ENCODE data around the gene CZIB.
"Not testable (repeated sequence)": the region's sequence is repeated elsewhere in the genome, so short reads cannot be mapped to it uniquely, and the experiment has no call there.

The CZIB gene

GRCh38 chr1:53210352-53210751 is 10.1 kb downstream of the CZIB start:
- no peaks in the 10 kb centered on the region for H3K79me1 ChIP-seq (ENCODE audit: low read length)
- H3K27me3 ChIP-seq (ENCODE audit: insufficient read depth, low read length, poor library complexity): no peaks in the 10 kb centered on the region
- H3K4ac ChIP-seq (ENCODE audit: low read depth, low read length): no peak overlapping the region
- no peak overlapping the region for H2BK15ac ChIP-seq (replicated peaks; ENCODE audit: low read depth)
- H2BK5ac ChIP-seq (ENCODE audit: low read length): no peak overlapping the region
- no peak overlapping the region for H3K4me3 ChIP-seq (ENCODE audit: low read length)
- H3K36me3 ChIP-seq (ENCODE audit: control insufficient read depth, insufficient read depth, low read length): peaks cover 11% of the 10 kb centered on the region
- no peak overlapping the region for H3K18ac ChIP-seq (ENCODE audit: low read length)
- H3K4me1 ChIP-seq (ENCODE audit: control insufficient read depth, low read depth, low read length): no peaks in the 10 kb centered on the region
- DNase-seq: no peak
- H2BK120ac ChIP-seq (ENCODE audit: low read depth, low read length): no peak overlapping the region
- H3K56ac ChIP-seq (ENCODE audit: low read length): no peak overlapping the region
- H2AK5ac ChIP-seq (ENCODE audit: low read length): no peak overlapping the region
- no CpG with 5 or more reads among the region's 7 CpGs for WGBS (ENCODE audit: extremely low coverage, insufficient coverage, low lambda C conversion rate)
- H4K8ac ChIP-seq (ENCODE audit: low read depth, low read length): no peak overlapping the region
- H3K9ac ChIP-seq (ENCODE audit: low read length): no peak overlapping the region
- H3K4me2 ChIP-seq (ENCODE audit: low read length): no peak overlapping the region
- no peaks in the 10 kb centered on the region for H3K79me2 ChIP-seq (ENCODE audit: control insufficient read depth, insufficient read depth, low read length)
- no peak overlapping the region for H3K27ac ChIP-seq (ENCODE audit: low read depth, low read length)
- H3K23ac ChIP-seq (ENCODE audit: low read length): no peak overlapping the region
- no peak overlapping the region for H4K5ac ChIP-seq (ENCODE audit: low read length)

DNA sequence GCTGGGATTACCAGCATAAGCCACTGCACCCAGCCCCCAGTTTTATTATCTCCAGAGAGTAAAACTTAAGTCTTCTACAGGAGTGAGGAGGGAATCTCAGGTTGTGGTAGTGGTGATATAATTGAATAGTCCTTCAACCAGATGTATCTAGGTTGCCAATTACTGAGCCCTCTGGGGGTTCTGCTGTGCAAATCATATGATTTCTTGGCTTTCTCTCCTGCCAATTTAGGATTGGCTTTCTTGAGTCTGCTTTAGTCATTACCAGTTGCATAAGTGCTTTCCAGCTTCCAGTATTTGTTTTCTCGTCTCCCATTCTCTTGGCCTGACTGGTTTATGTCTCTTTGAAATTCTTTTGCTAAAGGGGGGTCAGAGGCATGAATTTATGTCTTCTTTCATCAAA is 12.7 kb downstream of the CZIB start:
- no peak overlapping the region for H4K5ac ChIP-seq (ENCODE audit: low read length)
- no CpG with 5 or more reads among the region's 1 CpG for WGBS (ENCODE audit: extremely low coverage, insufficient coverage, low lambda C conversion rate)

GRCh38 chr1:53206735-53207379 is 13.6 kb downstream of the CZIB start:
- H4K5ac ChIP-seq (ENCODE audit: low read length): no peak overlapping the region
- H3K27me3 ChIP-seq (ENCODE audit: insufficient read depth, low read length, poor library complexity): no peaks in the 10 kb centered on the region
- H2BK5ac ChIP-seq (ENCODE audit: low read length): no peak overlapping the region
- H3K56ac ChIP-seq (ENCODE audit: low read length): no peak overlapping the region
- no peak overlapping the region for H4K8ac ChIP-seq (ENCODE audit: low read depth, low read length)
- DNase-seq: no peak
- H2BK120ac ChIP-seq (ENCODE audit: low read depth, low read length): no peak overlapping the region
- H3K18ac ChIP-seq (ENCODE audit: low read length): no peak overlapping the region
- no peak overlapping the region for H2BK15ac ChIP-seq (replicated peaks; ENCODE audit: low read depth)
- H3K4me1 ChIP-seq (ENCODE audit: control insufficient read depth, low read depth, low read length): no peaks in the 10 kb centered on the region
- H3K27ac ChIP-seq (ENCODE audit: low read depth, low read length): no peak overlapping the region
- no peak overlapping the region for H3K4me3 ChIP-seq (ENCODE audit: low read length)
- H3K4me2 ChIP-seq (ENCODE audit: low read length): no peak overlapping the region
- no peaks in the 10 kb centered on the region for H3K79me2 ChIP-seq (ENCODE audit: control insufficient read depth, insufficient read depth, low read length)
- H3K36me3 ChIP-seq (ENCODE audit: control insufficient read depth, insufficient read depth, low read length): peaks cover 6% of the 10 kb centered on the region
- H3K4ac ChIP-seq (ENCODE audit: low read depth, low read length): no peak overlapping the region
- H3K79me1 ChIP-seq (ENCODE audit: low read length): no peaks in the 10 kb centered on the region
- no peak overlapping the region for H2AK5ac ChIP-seq (ENCODE audit: low read length)
- H3K9ac ChIP-seq (ENCODE audit: low read length): no peak overlapping the region
- no CpG with 5 or more reads among the region's 1 CpG for WGBS (ENCODE audit: extremely low coverage, insufficient coverage, low lambda C conversion rate)
- no peak overlapping the region for H3K23ac ChIP-seq (ENCODE audit: low read length)

More for the DNA sequence above, 12.7 kb downstream of the CZIB start:
- Histone ChIP-seq H3K36me3 (ENCODE audit: control insufficient read depth, insufficient read depth, low read length) (peaks cover 6% of the 10 kb centered on the region), H2BK15ac (replicated peaks; ENCODE audit: low read depth) (no peak overlapping the region), H2BK5ac (ENCODE audit: low read length) (no peak overlapping the region), H2BK120ac (ENCODE audit: low read depth, low read length) (no peak overlapping the region), H3K4me1 (ENCODE audit: control insufficient read depth, low read depth, low read length) (no peaks in the 10 kb centered on the region), H4K8ac (ENCODE audit: low read depth, low read length) (no peak overlapping the region), H3K4me3 (ENCODE audit: low read length) (no peak overlapping the region), H3K18ac (ENCODE audit: low read length) (no peak overlapping the region), H3K27me3 (ENCODE audit: insufficient read depth, low read length, poor library complexity) (no peaks in the 10 kb centered on the region), H3K27ac (ENCODE audit: low read depth, low read length) (no peak overlapping the region), H3K4me2 (ENCODE audit: low read length) (no peak overlapping the region), H3K4ac (ENCODE audit: low read depth, low read length) (no peak overlapping the region), H3K9ac (ENCODE audit: low read length) (no peak overlapping the region), H3K79me1 (ENCODE audit: low read length) (no peaks in the 10 kb centered on the region), H2AK5ac (ENCODE audit: low read length) (no peak overlapping the region), H3K23ac (ENCODE audit: low read length) (no peak overlapping the region), H3K79me2 (ENCODE audit: control insufficient read depth, insufficient read depth, low read length) (no peaks in the 10 kb centered on the region), H3K56ac (ENCODE audit: low read length) (no peak overlapping the region)
- DNase-seq: no peak

DNA sequence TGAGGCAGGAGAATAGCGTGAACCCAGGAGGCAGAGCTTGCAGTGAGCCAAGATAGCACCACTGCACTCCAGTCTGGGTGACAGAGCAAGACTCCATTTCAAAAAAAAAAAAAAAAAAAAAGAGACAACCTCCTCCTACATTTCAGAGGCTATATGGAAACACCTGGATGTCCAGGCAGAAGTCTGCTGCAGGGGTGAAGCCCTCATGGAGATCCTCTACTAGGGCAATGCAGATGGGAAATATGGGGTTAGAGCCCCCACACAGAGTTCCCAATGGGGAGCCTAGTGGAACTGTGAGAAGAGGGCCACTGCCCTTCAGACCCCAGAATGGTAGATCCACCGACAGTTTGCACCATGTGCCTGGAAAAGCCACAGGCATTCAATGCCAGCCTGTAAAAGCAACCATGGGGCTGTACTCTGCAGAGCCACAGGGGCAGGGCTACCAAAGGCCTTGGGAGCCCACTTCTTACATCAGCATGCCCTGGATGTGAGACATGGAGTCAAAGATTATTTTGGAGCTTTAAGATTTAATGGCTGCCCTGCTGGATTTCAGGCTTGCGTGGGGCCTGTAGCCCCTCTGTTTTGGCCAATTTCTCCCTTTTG is 14.2 kb downstream of the CZIB start:
- H3K79me2 ChIP-seq (ENCODE audit: control insufficient read depth, insufficient read depth, low read length); H3K23ac ChIP-seq (ENCODE audit: low read length); H3K4ac ChIP-seq (ENCODE audit: low read depth, low read length); H3K79me1 ChIP-seq (ENCODE audit: low read length); H2AK5ac ChIP-seq (ENCODE audit: low read length); H4K8ac ChIP-seq (ENCODE audit: low read depth, low read length); H3K27ac ChIP-seq (ENCODE audit: low read depth, low read length); H3K56ac ChIP-seq (ENCODE audit: low read length); H3K4me2 ChIP-seq (ENCODE audit: low read length); H3K18ac ChIP-seq (ENCODE audit: low read length); H3K9ac ChIP-seq (ENCODE audit: low read length); H2BK15ac ChIP-seq (replicated peaks; ENCODE audit: low read depth); H2BK5ac ChIP-seq (ENCODE audit: low read length); H2BK120ac ChIP-seq (ENCODE audit: low read depth, low read length); H3K4me3 ChIP-seq (ENCODE audit: low read length); H4K5ac ChIP-seq (ENCODE audit: low read length); H3K4me1 ChIP-seq (ENCODE audit: control insufficient read depth, low read depth, low read length); H3K27me3 ChIP-seq (ENCODE audit: insufficient read depth, low read length, poor library complexity); H3K36me3 ChIP-seq (ENCODE audit: control insufficient read depth, insufficient read depth, low read length): not testable (repeated sequence)
- WGBS (ENCODE audit: extremely low coverage, insufficient coverage, low lambda C conversion rate): no CpG with 5 or more reads among the region's 3 CpGs
- DNase-seq: peak; percentile 45

DNA sequence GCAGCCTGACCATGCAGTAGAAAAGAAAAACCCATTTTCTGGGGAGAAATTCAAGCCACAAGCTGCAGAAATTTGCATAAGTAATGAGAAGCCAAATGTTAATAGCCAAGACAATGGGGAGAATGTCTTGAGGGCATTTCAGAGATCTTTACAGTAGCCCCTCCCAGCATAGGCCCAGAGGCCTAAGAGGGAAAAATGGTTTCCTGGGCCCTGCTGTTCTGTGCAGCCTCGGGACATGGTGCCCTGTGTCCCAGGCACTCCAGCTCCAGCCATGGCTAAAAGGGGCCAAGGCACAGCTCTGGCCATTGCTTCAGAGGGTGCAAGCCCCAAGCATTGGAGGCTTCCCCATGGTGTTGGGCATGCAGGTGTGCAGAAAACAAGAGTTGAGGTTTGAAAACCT is 14.9 kb downstream of the CZIB start:
- H3K4me1 ChIP-seq (ENCODE audit: control insufficient read depth, low read depth, low read length): not testable (repeated sequence)

DNA sequence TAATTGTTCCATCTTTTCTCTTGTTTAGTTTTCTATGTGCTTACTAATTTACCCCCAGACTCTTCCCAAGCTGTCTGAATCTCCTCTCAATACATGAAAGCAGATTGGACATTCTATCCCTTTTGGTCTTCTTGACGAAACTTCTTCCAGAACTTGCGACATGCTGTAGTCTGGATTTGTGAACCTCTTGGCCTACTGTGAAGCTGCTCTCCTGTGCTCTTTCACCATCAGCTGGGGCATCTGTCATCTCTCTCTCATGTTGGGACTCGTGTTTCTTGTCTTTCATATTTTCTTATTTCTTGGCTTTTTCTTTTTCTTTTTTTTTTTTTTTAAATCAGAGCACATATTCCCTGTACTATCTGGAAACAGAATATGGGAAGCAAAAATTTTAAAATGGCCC is 17.0 kb downstream of the CZIB start:
- no peak overlapping the region for H2BK15ac ChIP-seq (replicated peaks; ENCODE audit: low read depth)
- H3K4me1 ChIP-seq (ENCODE audit: control insufficient read depth, low read depth, low read length): no peaks in the 10 kb centered on the region
- H3K36me3 ChIP-seq (ENCODE audit: control insufficient read depth, insufficient read depth, low read length): no peaks in the 10 kb centered on the region
- no peak overlapping the region for H3K9ac ChIP-seq (ENCODE audit: low read length)
- no peaks in the 10 kb centered on the region for H3K27me3 ChIP-seq (ENCODE audit: insufficient read depth, low read length, poor library complexity)
- H3K4ac ChIP-seq (ENCODE audit: low read depth, low read length): no peak overlapping the region
- DNase-seq: no peak
- H3K79me2 ChIP-seq (ENCODE audit: control insufficient read depth, insufficient read depth, low read length): no peaks in the 10 kb centered on the region
- H3K4me2 ChIP-seq (ENCODE audit: low read length): no peak overlapping the region
- H3K4me3 ChIP-seq (ENCODE audit: low read length): no peak overlapping the region
- H3K23ac ChIP-seq (ENCODE audit: low read length): no peak overlapping the region
- H3K27ac ChIP-seq (ENCODE audit: low read depth, low read length): no peak overlapping the region
- no peak overlapping the region for H4K8ac ChIP-seq (ENCODE audit: low read depth, low read length)
- H3K18ac ChIP-seq (ENCODE audit: low read length): no peak overlapping the region
- H3K79me1 ChIP-seq (ENCODE audit: low read length): no peaks in the 10 kb centered on the region
- no peak overlapping the region for H4K5ac ChIP-seq (ENCODE audit: low read length)
- no CpG with 5 or more reads among the region's 3 CpGs for WGBS (ENCODE audit: extremely low coverage, insufficient coverage, low lambda C conversion rate)
- no peak overlapping the region for H2BK120ac ChIP-seq (ENCODE audit: low read depth, low read length)
- H2BK5ac ChIP-seq (ENCODE audit: low read length): no peak overlapping the region
- H3K56ac ChIP-seq (ENCODE audit: low read length): no peak overlapping the region
- no peak overlapping the region for H2AK5ac ChIP-seq (ENCODE audit: low read length)

More for the DNA sequence above, 14.9 kb downstream of the CZIB start:
- H3K4me2 ChIP-seq (ENCODE audit: low read length); H3K79me1 ChIP-seq (ENCODE audit: low read length); H4K8ac ChIP-seq (ENCODE audit: low read depth, low read length); H4K5ac ChIP-seq (ENCODE audit: low read length); H3K27me3 ChIP-seq (ENCODE audit: insufficient read depth, low read length, poor library complexity); H3K56ac ChIP-seq (ENCODE audit: low read length); H2BK120ac ChIP-seq (ENCODE audit: low read depth, low read length); H3K27ac ChIP-seq (ENCODE audit: low read depth, low read length); H2AK5ac ChIP-seq (ENCODE audit: low read length); H3K36me3 ChIP-seq (ENCODE audit: control insufficient read depth, insufficient read depth, low read length); H3K9ac ChIP-seq (ENCODE audit: low read length); H2BK5ac ChIP-seq (ENCODE audit: low read length); H3K18ac ChIP-seq (ENCODE audit: low read length); H3K4ac ChIP-seq (ENCODE audit: low read depth, low read length); H3K23ac ChIP-seq (ENCODE audit: low read length); H2BK15ac ChIP-seq (replicated peaks; ENCODE audit: low read depth); H3K79me2 ChIP-seq (ENCODE audit: control insufficient read depth, insufficient read depth, low read length); DNase-seq; H3K4me3 ChIP-seq (ENCODE audit: low read length): not testable (repeated sequence)
- WGBS (ENCODE audit: extremely low coverage, insufficient coverage, low lambda C conversion rate): no CpG with 5 or more reads among the region's 1 CpG

Measured in mesendoderm (in vitro differentiated cells).